ENCODE results near the gene DHRS7. TPM values are rescaled to one million over a fixed set of nuclear protein-coding genes. Genes with fewer than 3 reads are reported as not detected.

Gene DHRS7
- total RNA-seq, 1 experiment from 2014 or later: 27.7 TPM

- H2AFZ ChIP-seq (ENCODE audit: low read length): no peak overlapping the region
- no peaks in the 10 kb centered on the region for H3K79me1 ChIP-seq (ENCODE audit: insufficient read depth, low read depth, low read length, poor library complexity, severe bottlenecking)
- Mint-ChIP-seq H3K9me3 (peaks cover 2 to 3% of the 10 kb centered on the region in 2 experiments; a peak in 1 of 5 replicates), H3K4me1 (peaks cover 4 to 11% of the 10 kb centered on the region in 2 experiments; a peak in 3 of 4 replicates), H3K27me3 (ENCODE audit: low read depth) (no peaks in the 10 kb centered on the region; the same call in 1 of the 2 replicates), H3K4me3 (no peak overlapping the region), H3K36me3 (ENCODE audit: insufficient read depth in 1 of 3, low read depth in 3 of 3) (no peaks in the 10 kb centered on the region), H3K27ac (no peak overlapping the region)
- H3K4me2 ChIP-seq (ENCODE audit: insufficient read depth, insufficient read length, low read length): no peak overlapping the region
- no peaks in the 10 kb centered on the region for H3K4me1 ChIP-seq (ENCODE audit: insufficient read depth, low read length)
- no peak overlapping the region for H4K91ac ChIP-seq (ENCODE audit: insufficient read length, low read depth, low read length)
- no peaks in the 10 kb centered on the region for H3K9me3 ChIP-seq (ENCODE audit: control insufficient read depth, low read depth, low read length)
- no peak overlapping the region for H4K8ac ChIP-seq (replicated peaks; ENCODE audit: insufficient read length, low read depth, low read length)
- no peaks in the 10 kb centered on the region for H3K79me2 ChIP-seq (ENCODE audit: insufficient read depth, low read length)
- H3K4ac ChIP-seq (ENCODE audit: low read depth, low read length): no peak overlapping the region
- H3K18ac ChIP-seq (ENCODE audit: insufficient read length, low read depth, low read length): no peak overlapping the region
- H3K14ac ChIP-seq (ENCODE audit: insufficient read depth, low read length): no peak overlapping the region
- DNase-seq: no peak
- no peak overlapping the region for H4K5ac ChIP-seq (ENCODE audit: insufficient read length, low read depth, low read length)
- no peak overlapping the region for H2BK12ac ChIP-seq (ENCODE audit: insufficient read length, low read depth, low read length)
- no peak overlapping the region for H2BK120ac ChIP-seq (ENCODE audit: low read depth, low read length, poor library complexity, severe bottlenecking)
- no peak overlapping the region for H2AK5ac ChIP-seq (ENCODE audit: insufficient read length, low read length)
- H3K56ac ChIP-seq (ENCODE audit: insufficient read length, low read depth, low read length): no peak overlapping the region
- no peaks in the 10 kb centered on the region for H4K20me1 ChIP-seq (ENCODE audit: control insufficient read depth, insufficient read depth, insufficient read length)
- TF ChIP-seq CTCF (conservative IDR thresholded peaks at IDR 0.05): no peak
- no peak overlapping the region for H3T11ph ChIP-seq (ENCODE audit: low read length)
- no peak overlapping the region for H3K9ac ChIP-seq (ENCODE audit: extremely low read depth, insufficient read length, low read length)
- H2BK5ac ChIP-seq (ENCODE audit: insufficient read length, low read length): no peak overlapping the region
- WGBS (ENCODE audit: extremely low coverage, insufficient read length, low lambda C conversion rate): no CpG with 5 or more reads among the region's 1 CpG
- H3K23me2 ChIP-seq (ENCODE audit: insufficient read length, low read depth, low read length, poor library complexity, severe bottlenecking): no peaks in the 10 kb centered on the region
- H3K27ac ChIP-seq (ENCODE audit: insufficient read length, low read depth, low read length): no peak overlapping the region
- H2BK20ac ChIP-seq (ENCODE audit: low read depth, low read length, poor library complexity, severe bottlenecking): no peak overlapping the region
- no peak overlapping the region for H2BK15ac ChIP-seq (ENCODE audit: low read depth, low read length)
- no peak overlapping the region for H3K23ac ChIP-seq (ENCODE audit: insufficient read length, low read depth, low read length)
- no peaks in the 10 kb centered on the region; the same call in 1 of the 2 replicates for H3K27me3 ChIP-seq (ENCODE audit: insufficient read depth, low read length)
These were observed 13.0 kb upstream of the DHRS7 start for GRCh38 chr14:60178164-60178563.

All from H9 (cell line).